HCT116 (cell line): ENCODE results near the gene OLFML2A. TPM values are rescaled to one million over a fixed set of nuclear protein-coding genes. Genes with fewer than 3 reads are reported as not detected.

ENCODE experiments used
- ATAC-seq: fragments of 200-7000 bp; cut with Tn5 transposase; 2 replicates; pipeline ENCODE4 v1.9.1; 2020; ENCODE audit warnings: mild to moderate bottlenecking, moderate library complexity
- BruUV-seq: library from RNA; stranded (reverse); fragments of 400-500 nt; replicated peaks from 2 replicates; lab custom pipeline; 2021; lab: Mats Ljungman, UMichigan
- CTCF ChIA-PET: fragments of 300-600 bp; sonication (Branson Sonifier 250); formaldehyde crosslinking; loops from one replicate; lab custom pipeline; 2021; ENCODE audit warnings: antibody characterized with exemption; lab: Charles Lee
- POLR2A ChIA-PET: fragments of 300-600, 350-600 bp; sonication (Branson Sonifier 250); formaldehyde crosslinking; loops from one replicate; lab custom pipeline; 2021; ENCODE audit warnings: antibody characterized with exemption; lab: Charles Lee
- RAD21 ChIA-PET, 2 experiments: fragments of 300-600 bp; sonication (Branson Sonifier 250); formaldehyde crosslinking; loops; one replicate each; lab custom pipeline; 2023; ENCODE audit warnings: low total read pairs in 2 of 2; ENCODE audit not compliant: uncharacterized antibody in 2 of 2, unreplicated experiment in 2 of 2, low non-redundant PET in 1 of 2; lab: Charles Lee
- DNase-seq: peaks from one replicate; pipeline ENCODE4 v3.0.0-alpha.2; 2010; ENCODE audit warnings: low read depth, low spot score
- H2AFZ ChIP-seq: fragments of 200-600 bp; shearing (Covaris generic), sonication (generic); 2 replicates; pipeline ENCODE4 v1.6.1; 2017; ENCODE audit warnings: low read depth, mixed run types, mixed read lengths, antibody characterized with exemption, low read length; ENCODE audit not compliant: poor library complexity, severe bottlenecking
- H3K27ac ChIP-seq: 2 replicates; pipeline ENCODE4 v1.5.1; 2012; ENCODE audit warnings: low read depth, low read length
- H3K27me3 ChIP-seq: fragments of 200-600 bp; sonication (generic); 2 replicates; pipeline ENCODE4 v1.6.1; 2016; ENCODE audit warnings: mixed run types, low read length, mixed read lengths; ENCODE audit not compliant: insufficient read depth
- H3K36me3 ChIP-seq, 2 experiments: fragments of 200-500 bp in 1 of 2; fragments of 200-600 bp in 1 of 2; sonication (Bioruptor generic) in 1 of 2; sonication (generic) in 1 of 2; 2 replicates each; pipeline versions ENCODE4 v1.5.1 to v1.6.1; 2014 to 2016; ENCODE audit warnings: low read length in 2 of 2, inconsistent platforms in 1 of 2, mixed read lengths in 1 of 2, mixed run types in 1 of 2; ENCODE audit not compliant: insufficient read depth in 2 of 2, control insufficient read depth in 1 of 2
- H3K4me1 ChIP-seq, 2 experiments: fragments of 200-600 bp in 1 of 2; sonication (generic) in 1 of 2; 2 replicates each; pipeline versions ENCODE4 v1.5.1 to v1.6.1; 2012 to 2017; ENCODE audit warnings: low read length in 2 of 2, inconsistent platforms in 1 of 2, mild to moderate bottlenecking in 1 of 2, mixed read lengths in 1 of 2, mixed run types in 1 of 2, moderate library complexity in 1 of 2; ENCODE audit not compliant: insufficient read depth in 2 of 2, control insufficient read depth in 1 of 2
- H3K4me2 ChIP-seq: fragments of 200-600 bp; sonication (generic); 2 replicates; pipeline ENCODE4 v1.6.1; 2017; ENCODE audit warnings: mixed run types, low read length, mixed read lengths
- H3K4me3 ChIP-seq, 2 experiments: fragments of 200-600 bp in 1 of 2; sonication (generic) in 1 of 2; replicated peaks in 1 of 2; 2 replicates each; pipeline ENCODE4 v1.5.1; 2011 to 2016; ENCODE audit warnings: low read length in 2 of 2, control low read depth in 1 of 2, low read depth in 1 of 2, mild to moderate bottlenecking in 1 of 2, mixed read lengths in 1 of 2, mixed run types in 1 of 2
- H3K79me2 ChIP-seq: fragments of 200-600 bp; sonication (generic); 2 replicates; pipeline ENCODE4 v1.6.1; 2017; ENCODE audit warnings: mild to moderate bottlenecking, mixed run types, low read length, moderate library complexity, mixed read lengths; ENCODE audit not compliant: insufficient read depth
- H3K9ac ChIP-seq: fragments of 200-600 bp; sonication (generic); 2 replicates; pipeline ENCODE4 v1.6.1; 2016; ENCODE audit warnings: low read length, mixed read lengths
- H3K9me2 ChIP-seq: fragments of 200-600 bp; sonication (generic), shearing (Covaris generic); 2 replicates; pipeline ENCODE4 v1.6.1; 2017; ENCODE audit warnings: mixed run types, mild to moderate bottlenecking, moderate library complexity; ENCODE audit not compliant: insufficient read depth
- H3K9me3 ChIP-seq, 2 experiments: fragments of 200-500 bp in 1 of 2; fragments of 200-600 bp in 1 of 2; sonication (Bioruptor generic) in 1 of 2; sonication (generic) in 1 of 2; 2 replicates each; pipeline ENCODE4 v1.6.1; 2014 to 2017; ENCODE audit warnings: low read length in 2 of 2, mixed read lengths in 2 of 2, inconsistent platforms in 1 of 2, low read depth in 1 of 2, mild to moderate bottlenecking in 1 of 2, mixed run types in 1 of 2, moderate library complexity in 1 of 2; ENCODE audit not compliant: control insufficient read depth in 1 of 2, insufficient read depth in 1 of 2
- H4K20me1 ChIP-seq: fragments of 200-600 bp; sonication (generic), shearing (Covaris generic); 2 replicates; pipeline ENCODE4 v1.6.1; 2017; ENCODE audit warnings: mixed run types, mild to moderate bottlenecking, moderate library complexity; ENCODE audit not compliant: insufficient read depth
- CEBPB ChIP-seq: IDR thresholded peaks from 2 replicates; pipeline ENCODE4 v1.6.1; 2012; ENCODE audit warnings: low read depth
- CTCF ChIP-seq, 3 experiments: fragments of 200-600 bp in 1 of 3; sonication (generic) in 1 of 3; IDR thresholded peaks in 2 of 3; conservative IDR thresholded peaks in 1 of 3; 2 replicates each; pipeline ENCODE4 v1.5.1; 2012 to 2017; ENCODE audit warnings: low read depth in 2 of 3, low read length in 2 of 3, antibody characterized with exemption in 1 of 3, borderline replicate concordance in 1 of 3, control low read depth in 1 of 3, mild to moderate bottlenecking in 1 of 3, mixed read lengths in 1 of 3, mixed run types in 1 of 3, moderate library complexity in 1 of 3; ENCODE audit not compliant: insufficient read depth in 1 of 3
- EGR1 ChIP-seq: IDR thresholded peaks from 2 replicates; pipeline ENCODE4 v1.6.1; 2012; ENCODE audit warnings: low read depth
- ELF1 ChIP-seq: IDR thresholded peaks from 2 replicates; pipeline ENCODE4 v1.6.1; 2012; ENCODE audit warnings: low read depth, borderline replicate concordance
- EZH2 ChIP-seq: fragments of 200-600 bp; sonication (generic); IDR thresholded peaks from 2 replicates; pipeline ENCODE4 v1.6.1; 2017; ENCODE audit warnings: antibody characterized with exemption, mixed run types
- EZH2phosphoT487 ChIP-seq: fragments of 200-600 bp; IDR thresholded peaks from 2 replicates; pipeline ENCODE4 v1.6.1; 2018; ENCODE audit warnings: antibody characterized with exemption, borderline replicate concordance
- FOSL1 ChIP-seq: IDR thresholded peaks from 2 replicates; pipeline ENCODE4 v1.6.1; 2012; ENCODE audit warnings: low read depth
- JUND ChIP-seq: IDR thresholded peaks from 2 replicates; pipeline ENCODE4 v1.6.1; 2012
- POLR2A ChIP-seq: IDR thresholded peaks from 2 replicates; pipeline ENCODE4 v1.7.0; 2011; ENCODE audit warnings: borderline replicate concordance; ENCODE audit not compliant: insufficient read depth, insufficient read length; ENCODE audit errors: extremely low read depth
- POLR2AphosphoS5 ChIP-seq: IDR thresholded peaks from 2 replicates; pipeline ENCODE4 v1.6.1; 2011; ENCODE audit warnings: mild to moderate bottlenecking, low read depth, low read length, moderate library complexity
- RAD21 ChIP-seq: IDR thresholded peaks from 2 replicates; pipeline ENCODE4 v1.6.1; 2012; ENCODE audit warnings: low read depth, mild to moderate bottlenecking
- SIN3A ChIP-seq: IDR thresholded peaks from 2 replicates; pipeline ENCODE4 v1.6.1; 2012; ENCODE audit warnings: low read depth
- SP1 ChIP-seq: IDR thresholded peaks from 2 replicates; pipeline ENCODE4 v1.6.1; 2012; ENCODE audit warnings: low read depth
- SRF ChIP-seq: IDR thresholded peaks from 2 replicates; pipeline ENCODE4 v1.6.1; 2012; ENCODE audit warnings: low read depth
- TCF7L2 ChIP-seq: IDR thresholded peaks from 2 replicates; pipeline ENCODE4 v1.7.0; 2011; ENCODE audit warnings: borderline replicate concordance, inconsistent platforms; ENCODE audit not compliant: insufficient read depth, insufficient read length; ENCODE audit errors: extremely low read depth
- YY1 ChIP-seq: IDR thresholded peaks from 2 replicates; pipeline ENCODE4 v1.6.1; 2011; ENCODE audit warnings: low read length, low read depth, moderate library complexity, mild to moderate bottlenecking; ENCODE audit not compliant: insufficient replicate concordance; ENCODE audit errors: extremely low read depth
- ZBTB33 ChIP-seq: IDR thresholded peaks from 2 replicates; pipeline ENCODE4 v1.6.1; 2011; ENCODE audit warnings: mild to moderate bottlenecking, low read length, moderate library complexity; ENCODE audit not compliant: insufficient replicate concordance; ENCODE audit errors: extremely low read depth
- ZFX ChIP-seq: fragments of 450-650 bp; IDR thresholded peaks from 2 replicates; pipeline ENCODE4 v1.6.1; 2017
- ZNF274 ChIP-seq: fragments of 200-500 bp; sonication (Bioruptor generic); IDR thresholded peaks from 2 replicates; pipeline ENCODE4 v1.6.1; 2014; ENCODE audit warnings: mild to moderate bottlenecking, low read depth, low read length, inconsistent platforms
- intact Hi-C: fragments of 100-400 bp; cut with micrococcal nuclease; formaldehyde crosslinking; loops from 2 replicates; pipeline ENCODE4 v1.10.0; 2022
- total RNA-seq: library from RNA; stranded (reverse); gene quantifications from one replicate; pipeline ENCODE4 v1.2.1, GENCODE V29; 2021; ENCODE audit not compliant: unreplicated experiment
- TF ChIP-seq, protein P1 (sequence below): IDR thresholded peaks from 2 replicates; pipeline ENCODE4 v1.6.1; 2012

OLFML2A gene
- total RNA-seq, 1 experiment from 2014 or later: 6.3 TPM

- Histone ChIP-seq H4K20me1 (peaks cover 51% of the 10 kb centered on the region), H3K9ac (no peak overlapping the region), H3K79me2 (peaks cover 88% of the 10 kb centered on the region), H3K4me3 (no peak overlapping the region), H3K27me3 (no peaks in the 10 kb centered on the region)
- intact Hi-C loops: loop anchor here (5.0 to 10.0 kb wide), 2 partner anchors 214 to 352 kb away; partner anchors contain the start of gene PSMB7
- RAD21 ChIA-PET: no interaction called here
- no TSS peak for BruUV-seq
- TF ChIP-seq RAD21 (no peak), FOSL1 (no peak), ELF1 (no peak), CEBPB (no peak), JUND (no peak), YY1 (no peak), SRF (no peak), EGR1 (no peak), EZH2phosphoT487 (no peak), ZFX (no peak), ZNF274 (no peak), TCF7L2 (no peak), SP1 (no peak), POLR2A (no peak), POLR2AphosphoS5 (no peak), SIN3A (no peak), CTCF (IDR thresholded peaks at IDR 0.05 in 2 of 3, conservative IDR thresholded peaks at IDR 0.05 in 1 of 3; ENCODE audit: borderline replicate concordance in 1 of 3, insufficient read depth in 1 of 3, low read depth in 2 of 3, low read length in 2 of 3) (no peak), ZBTB33 (no peak), EZH2 (no peak)
- TF ChIP-seq, protein P1, sequence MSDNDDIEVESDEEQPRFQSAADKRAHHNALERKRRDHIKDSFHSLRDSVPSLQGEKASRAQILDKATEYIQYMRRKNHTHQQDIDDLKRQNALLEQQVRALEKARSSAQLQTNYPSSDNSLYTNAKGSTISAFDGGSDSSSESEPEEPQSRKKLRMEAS: no peak
- TF ChIP-seq, all 23 proteins: peak for 0
- POLR2A ChIA-PET: interaction anchor here (1.4 kb wide), 1 partner anchor 149 kb away, joined by 3 read pairs; no protein-coding TSS in a partner anchor
- CTCF ChIA-PET: interaction anchor here (0.9 to 3.4 kb wide), 7 partner anchors 9 to 149 kb away, joined by 3 to 30 read pairs (median 5); partner anchors contain the start of gene WDR38
- ATAC-seq: no peak
- Histone ChIP-seq H3K4me2 (no peak overlapping the region; the same call in 1 of the 2 replicates), H3K27ac (no peak overlapping the region), H3K36me3 (no peaks in the 10 kb centered on the region), H3K9me3 (no peaks in the 10 kb centered on the region), H3K9me2 (no peaks in the 10 kb centered on the region), H2AFZ (no peak overlapping the region), H3K4me1 (peaks cover 25 to 27% of the 10 kb centered on the region in 2 experiments)
- no peak for DNase-seq
These were observed 10.6 kb upstream of the OLFML2A start for GRCh38 chr9:124766326-124766725.
